NT2/D1 (cell line): Measurements from ENCODE around the gene SLC35D2.

Experiments
- DNase-seq: peaks from one replicate; pipeline ENCODE4 v3.0.0-alpha.2; 2011; ENCODE audit warnings: low read depth, low spot score
- H3K27me3 ChIP-seq: 2 replicates; pipeline ENCODE4 v1.6.0; 2011; ENCODE audit warnings: mild to moderate bottlenecking; ENCODE audit not compliant: insufficient read length, insufficient read depth
- H3K36me3 ChIP-seq: 2 replicates; pipeline ENCODE4 v1.6.1; 2011; ENCODE audit warnings: mild to moderate bottlenecking, low read length, mixed read lengths; ENCODE audit not compliant: insufficient read depth, insufficient read length
- H3K4me1 ChIP-seq: 2 replicates; pipeline ENCODE4 v1.5.1; 2011; ENCODE audit not compliant: insufficient read depth, insufficient read length
- H3K4me3 ChIP-seq: 2 replicates; pipeline ENCODE4 v1.5.1; 2011; ENCODE audit warnings: low read depth; ENCODE audit not compliant: insufficient read length
- H3K9ac ChIP-seq: 2 replicates; pipeline ENCODE4 v1.6.0; 2011; ENCODE audit warnings: low read depth; ENCODE audit not compliant: insufficient read length
- H3K9me3 ChIP-seq: 2 replicates; pipeline ENCODE4 v1.5.1; 2011; ENCODE audit warnings: mild to moderate bottlenecking, low read length; ENCODE audit not compliant: insufficient read depth
- SUZ12 ChIP-seq: IDR thresholded peaks from 2 replicates; pipeline ENCODE4 v1.6.1; 2011; ENCODE audit not compliant: insufficient read length, insufficient read depth; ENCODE audit errors: extremely low read depth
- YY1 ChIP-seq: IDR thresholded peaks from 2 replicates; pipeline ENCODE4 v1.6.1; 2011; ENCODE audit not compliant: insufficient read length, insufficient read depth
- ZNF274 ChIP-seq: IDR thresholded peaks from 2 replicates; pipeline ENCODE4 v1.6.1; 2011; ENCODE audit warnings: mild to moderate bottlenecking, low read depth, low read length

The SLC35D2 gene

DNA sequence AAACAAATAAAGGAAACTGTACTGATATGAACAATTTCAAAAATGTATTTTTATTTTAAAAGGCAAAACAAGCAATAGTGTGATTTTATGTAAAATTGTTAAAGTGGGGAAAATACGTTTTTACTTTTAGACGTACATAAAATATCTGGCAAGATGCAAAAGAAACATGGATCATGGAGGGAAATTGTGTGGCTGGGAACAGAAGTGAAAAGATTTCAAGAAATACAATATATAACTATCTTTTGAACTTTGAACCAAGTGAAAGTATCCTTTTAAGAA, 36.1 kb upstream of the SLC35D2 start:
- TF ChIP-seq SUZ12 (no peak), ZNF274 (no peak), YY1 (no peak)
- H3K9me3 ChIP-seq = no peaks in the 10 kb centered on the region
- H3K4me1 ChIP-seq = peaks cover 3% of the 10 kb centered on the region
- peak overlapping the region; percentile 86 for H3K4me3 ChIP-seq
- no peak for DNase-seq
- no peaks in the 10 kb centered on the region for H3K27me3 ChIP-seq
- H3K36me3 ChIP-seq = peaks cover 9% of the 10 kb centered on the region
- H3K9ac ChIP-seq = peak overlapping the region; percentile 97

- no peak for DNase-seq
- no peaks in the 10 kb centered on the region for H3K27me3 ChIP-seq
- peaks cover 9% of the 10 kb centered on the region for H3K36me3 ChIP-seq
- H3K9ac ChIP-seq = peak overlapping the region; percentile 97
- TF ChIP-seq SUZ12 = no peak
- TF ChIP-seq ZNF274 = no peak
- TF ChIP-seq YY1 = no peak
- peaks cover 3% of the 10 kb centered on the region for H3K4me1 ChIP-seq
- H3K9me3 ChIP-seq = no peaks in the 10 kb centered on the region
- H3K4me3 ChIP-seq = peak overlapping the region; percentile 86
Observed at GRCh38 chr9:96418920-96419690, 35.6 kb upstream of the SLC35D2 start.

DNA sequence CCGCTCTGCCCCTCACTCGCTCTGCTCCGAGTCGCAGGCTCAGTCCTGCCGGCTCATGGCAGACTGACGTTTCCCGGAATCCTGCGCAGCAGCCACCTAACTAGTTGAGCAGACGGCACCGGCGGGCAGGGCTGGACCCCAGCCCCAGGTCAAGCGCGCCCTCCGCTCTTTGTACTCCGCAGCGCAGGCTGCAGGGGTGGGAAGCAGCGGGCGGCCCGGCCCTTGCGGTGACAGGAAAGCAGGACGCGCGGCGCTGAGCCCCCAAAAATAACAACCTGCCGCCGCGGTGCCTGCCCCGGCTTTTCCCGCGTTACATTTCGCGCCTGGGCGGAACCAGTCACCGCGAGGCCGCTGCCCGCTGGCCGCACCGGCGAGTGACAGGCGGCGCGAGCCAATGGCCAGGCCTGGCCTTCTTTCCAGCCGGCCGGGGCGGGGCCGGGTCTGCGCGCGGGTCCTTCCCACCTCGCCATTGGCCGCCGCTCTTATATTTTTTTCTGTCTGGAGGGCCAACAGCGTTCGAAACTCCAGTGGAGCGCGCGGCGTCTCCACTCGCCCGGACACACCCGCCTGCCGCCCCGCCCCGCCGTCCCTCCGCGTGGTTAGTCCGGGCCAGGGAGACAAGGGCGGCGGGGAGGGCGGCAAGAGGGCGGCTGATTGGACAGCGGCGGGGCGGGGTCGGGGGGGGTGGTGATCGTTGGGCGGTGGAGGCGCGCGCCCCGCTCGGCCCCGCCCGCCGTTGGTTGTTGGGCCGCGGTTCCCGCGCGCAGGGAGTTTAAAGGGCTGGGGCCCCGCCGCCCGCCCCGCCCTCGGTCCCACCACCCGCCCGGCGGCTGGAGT, 34.8 kb upstream of the SLC35D2 start, which contains the start of gene ZNF367:
TSS of gene ZNF367 (minus strand) at position 288 of the 837 bp plus-strand sequence. CDS start 338 bp downstream, outside the sequence.
- H3K9ac ChIP-seq = peak within 1 kb of the TSS; percentile 97
- TF ChIP-seq ZNF274 = no peak
- TF ChIP-seq SUZ12 = no peak
- TF ChIP-seq YY1 = no peak
- H3K9me3 ChIP-seq = no peaks in the 10 kb centered on the region
- H3K4me3 ChIP-seq = peak within 1 kb of the TSS; percentile 86
- peaks cover 14% of the 10 kb centered on the region for H3K36me3 ChIP-seq
- H3K27me3 ChIP-seq = no peaks in the 10 kb centered on the region
- no peaks in the 10 kb centered on the region for H3K4me1 ChIP-seq
- DNase-seq = peak; percentile 88

- Histone ChIP-seq H3K27me3 (no peaks in the 10 kb centered on the region), H3K9ac (peak overlapping the region; percentile 96), H3K9me3 (no peaks in the 10 kb centered on the region), H3K36me3 (peaks cover 14% of the 10 kb centered on the region), H3K4me3 (peak overlapping the region; percentile 83), H3K4me1 (no peaks in the 10 kb centered on the region)
- DNase-seq = no peak
- no peak for TF ChIP-seq SUZ12
- no peak for TF ChIP-seq YY1
- TF ChIP-seq ZNF274 = no peak
Observed at GRCh38 chr9:96417661-96418082, 34.2 kb upstream of the SLC35D2 start.

DNA sequence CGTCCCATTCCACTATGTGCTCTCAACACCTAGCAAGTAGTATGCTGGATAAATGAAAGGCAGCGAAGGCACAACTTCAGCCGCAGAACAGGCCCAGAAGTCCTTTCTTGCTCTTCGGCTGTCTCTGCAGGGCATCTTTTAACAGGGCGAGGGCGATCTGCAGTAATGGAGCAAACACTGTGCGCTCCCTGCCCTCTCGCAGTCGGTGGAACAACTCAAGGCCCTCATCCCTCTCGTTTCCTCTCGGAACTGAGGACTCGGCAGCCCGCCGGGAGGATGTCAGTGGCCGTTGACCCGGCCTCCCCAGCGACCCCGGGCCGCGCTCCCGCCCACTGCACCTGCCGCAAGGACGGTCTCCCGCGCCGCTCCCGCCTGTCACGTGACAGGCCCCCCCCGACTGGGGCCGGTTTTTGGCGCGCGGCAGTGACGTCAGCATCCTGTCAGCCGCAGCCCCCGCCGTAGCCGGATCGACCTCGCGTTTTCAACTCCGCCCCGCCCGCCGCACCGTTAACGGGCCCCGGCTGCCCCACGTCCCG, 33.6 kb upstream of the SLC35D2 start:
- Histone ChIP-seq H3K36me3 (peaks cover 14% of the 10 kb centered on the region), H3K4me3 (peak overlapping the region; percentile 83), H3K9me3 (no peaks in the 10 kb centered on the region), H3K4me1 (no peaks in the 10 kb centered on the region), H3K9ac (peak overlapping the region; percentile 96), H3K27me3 (no peaks in the 10 kb centered on the region)
- TF ChIP-seq SUZ12 = no peak
- no peak for TF ChIP-seq YY1
- TF ChIP-seq ZNF274 = no peak
- peak; percentile 70 for DNase-seq

DNA sequence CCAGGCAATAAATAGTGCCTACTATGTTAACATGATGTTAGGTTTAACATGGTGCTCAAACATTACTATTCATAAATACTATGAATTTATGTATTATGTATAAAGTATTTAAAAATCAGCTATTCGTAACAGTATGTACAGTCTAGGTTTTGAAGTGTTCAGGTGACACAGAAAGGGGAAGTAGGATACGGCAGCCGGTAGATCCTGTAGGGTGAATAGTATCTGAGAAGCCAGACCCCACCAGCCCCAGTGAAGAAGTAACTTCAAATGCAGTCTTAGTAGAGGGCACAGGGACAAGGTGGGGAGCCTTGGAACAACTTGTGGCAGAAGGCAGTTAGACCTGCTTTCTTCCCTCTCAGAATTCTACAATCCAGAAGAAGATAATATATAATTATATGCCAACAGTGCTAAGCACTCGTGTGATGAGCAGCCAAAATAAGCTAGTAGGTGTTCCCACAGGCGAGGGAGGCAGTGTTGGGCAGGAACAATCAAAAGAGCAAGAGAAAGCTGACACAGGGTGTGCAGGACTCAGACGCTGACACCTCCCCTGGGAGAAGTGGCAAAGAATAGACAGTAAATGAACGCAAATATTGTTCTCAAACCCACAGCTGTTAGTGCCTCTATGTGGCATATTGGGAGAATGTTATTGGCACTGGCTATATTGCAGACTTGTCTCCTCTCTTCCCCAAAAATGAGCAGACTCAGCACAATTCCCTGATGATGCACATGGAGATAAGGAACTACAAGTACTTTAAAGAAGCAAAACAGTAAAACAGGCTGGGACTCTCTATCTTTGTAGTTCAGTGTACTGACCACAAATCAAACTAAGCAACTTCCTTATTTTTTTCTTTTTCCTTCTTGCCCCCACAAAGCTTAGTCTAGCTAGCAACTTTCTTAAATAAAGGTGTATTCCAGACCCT, 30.1 kb upstream of the SLC35D2 start:
- DNase-seq = no peak
- Histone ChIP-seq H3K27me3 (no peaks in the 10 kb centered on the region), H3K36me3 (peaks cover 37% of the 10 kb centered on the region), H3K9me3 (no peaks in the 10 kb centered on the region), H3K4me1 (no peaks in the 10 kb centered on the region), H3K9ac (no peak overlapping the region), H3K4me3 (no peak overlapping the region)
- TF ChIP-seq YY1 = no peak
- TF ChIP-seq SUZ12 = no peak
- TF ChIP-seq ZNF274 = no peak
